ENCODE data around the gene DIAPH1.

- no peak for TF ChIP-seq POLR2A (IDR thresholded peaks at IDR 0.05; ENCODE audit: low read depth, low read length)
- TF ChIP-seq PAX5 (IDR thresholded peaks at IDR 0.05; ENCODE audit: insufficient read depth, low read length, severe bottlenecking), result no peak
- TF ChIP-seq POLR2AphosphoS5 (IDR thresholded peaks at IDR 0.05; ENCODE audit: low read depth, low read length), result no peak
- no peak for TF ChIP-seq SPI1 (IDR thresholded peaks at IDR 0.05; ENCODE audit: low read depth, low read length)
- no peak for TF ChIP-seq TAF1 (IDR thresholded peaks at IDR 0.05; ENCODE audit: low read depth, low read length)
- TF ChIP-seq POU2F2 (IDR thresholded peaks at IDR 0.05; ENCODE audit: low read depth, low read length), result no peak
These were observed 114.6 kb downstream of the DIAPH1 start for GRCh38 chr5:141504216-141504615.

Data from GM12891 (cell line).